ENCODE results near the gene TRNT1. TPM values are rescaled to one million over a fixed set of nuclear protein-coding genes. Genes with fewer than 3 reads are reported as not detected.

The TRNT1 gene
- total and polyA plus RNA-seq, 2 experiments from 2014 or later = 33.9 to 36.4 TPM

DNA sequence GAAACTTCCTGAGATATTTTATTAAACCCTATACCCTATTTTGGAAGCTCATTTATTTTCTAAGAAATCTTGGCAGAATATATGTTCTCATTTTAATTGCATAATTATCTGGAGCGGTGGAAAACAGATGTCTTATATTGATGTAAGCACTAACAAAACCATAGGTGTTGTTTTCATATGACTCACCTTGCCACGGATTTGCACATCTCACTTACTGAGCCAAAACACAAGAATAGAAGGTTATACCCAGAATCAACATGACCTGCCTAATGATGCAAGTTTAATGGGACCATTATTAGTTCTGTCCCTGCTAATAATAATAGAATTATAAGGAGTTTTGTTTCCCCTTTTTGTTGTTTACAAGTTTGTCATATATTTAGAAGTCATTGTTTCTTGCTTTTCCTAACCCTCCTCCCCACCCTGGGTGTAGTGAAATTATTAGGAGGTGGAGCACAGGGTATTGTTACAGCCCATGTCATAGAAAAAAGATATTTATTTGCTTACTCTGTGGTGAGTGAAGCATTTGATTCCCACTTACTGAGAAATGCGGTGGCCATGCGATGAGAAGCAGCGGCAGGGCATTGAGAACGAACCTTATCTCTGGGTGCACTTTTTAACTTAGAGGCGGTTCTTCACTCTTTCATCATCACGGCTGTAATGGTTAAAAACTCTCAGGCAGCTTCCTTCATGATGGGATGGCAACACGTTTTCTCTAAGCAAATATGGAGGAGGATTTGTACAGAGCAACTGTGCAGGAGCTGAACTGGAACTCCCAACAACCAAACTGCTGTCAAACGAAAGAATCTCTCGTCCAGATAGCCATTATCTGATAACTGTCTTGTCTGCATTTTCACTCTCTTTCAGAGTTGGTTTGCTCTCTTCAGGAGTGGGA, 17.1 kb upstream of the TRNT1 start:
- H3K36me3 ChIP-seq (ENCODE audit: insufficient read depth) = no peaks in the 10 kb centered on the region
- H3K36me3 Mint-ChIP-seq (ENCODE audit: low read depth) = peaks cover 26% of the 10 kb centered on the region
- H3K9me3 Mint-ChIP-seq = peaks cover 90% of the 10 kb centered on the region
- peak overlapping the region; percentile 65 for H3K27ac ChIP-seq (ENCODE audit: low read depth)
- no peaks in the 10 kb centered on the region for H3K79me2 ChIP-seq (replicated peaks; ENCODE audit: insufficient read depth)
- no peaks in the 10 kb centered on the region for H4K20me1 ChIP-seq (replicated peaks; ENCODE audit: insufficient read depth)
- ATAC-seq = no peak
- H3K4me3 Mint-ChIP-seq = no peak overlapping the region
- H3K27ac Mint-ChIP-seq = no peak overlapping the region
- H3K27me3 ChIP-seq (ENCODE audit: insufficient read depth) = no peaks in the 10 kb centered on the region
- TF ChIP-seq EZH2 (IDR thresholded peaks at IDR 0.05; ENCODE audit: low read depth, unreplicated experiment) (no peak), JUNB (IDR thresholded peaks at IDR 0.05; ENCODE audit: unreplicated experiment) (no peak), CREB1 (CRISPR knock-in tag; IDR thresholded peaks at IDR 0.05; ENCODE audit: low read depth) (no peak)
- TF ChIP-seq, protein P1, sequence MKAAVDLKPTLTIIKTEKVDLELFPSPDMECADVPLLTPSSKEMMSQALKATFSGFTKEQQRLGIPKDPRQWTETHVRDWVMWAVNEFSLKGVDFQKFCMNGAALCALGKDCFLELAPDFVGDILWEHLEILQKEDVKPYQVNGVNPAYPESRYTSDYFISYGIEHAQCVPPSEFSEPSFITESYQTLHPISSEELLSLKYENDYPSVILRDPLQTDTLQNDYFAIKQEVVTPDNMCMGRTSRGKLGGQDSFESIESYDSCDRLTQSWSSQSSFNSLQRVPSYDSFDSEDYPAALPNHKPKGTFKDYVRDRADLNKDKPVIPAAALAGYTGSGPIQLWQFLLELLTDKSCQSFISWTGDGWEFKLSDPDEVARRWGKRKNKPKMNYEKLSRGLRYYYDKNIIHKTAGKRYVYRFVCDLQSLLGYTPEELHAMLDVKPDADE (IDR thresholded peaks at IDR 0.05) = no peak
- TF ChIP-seq, protein P2, sequence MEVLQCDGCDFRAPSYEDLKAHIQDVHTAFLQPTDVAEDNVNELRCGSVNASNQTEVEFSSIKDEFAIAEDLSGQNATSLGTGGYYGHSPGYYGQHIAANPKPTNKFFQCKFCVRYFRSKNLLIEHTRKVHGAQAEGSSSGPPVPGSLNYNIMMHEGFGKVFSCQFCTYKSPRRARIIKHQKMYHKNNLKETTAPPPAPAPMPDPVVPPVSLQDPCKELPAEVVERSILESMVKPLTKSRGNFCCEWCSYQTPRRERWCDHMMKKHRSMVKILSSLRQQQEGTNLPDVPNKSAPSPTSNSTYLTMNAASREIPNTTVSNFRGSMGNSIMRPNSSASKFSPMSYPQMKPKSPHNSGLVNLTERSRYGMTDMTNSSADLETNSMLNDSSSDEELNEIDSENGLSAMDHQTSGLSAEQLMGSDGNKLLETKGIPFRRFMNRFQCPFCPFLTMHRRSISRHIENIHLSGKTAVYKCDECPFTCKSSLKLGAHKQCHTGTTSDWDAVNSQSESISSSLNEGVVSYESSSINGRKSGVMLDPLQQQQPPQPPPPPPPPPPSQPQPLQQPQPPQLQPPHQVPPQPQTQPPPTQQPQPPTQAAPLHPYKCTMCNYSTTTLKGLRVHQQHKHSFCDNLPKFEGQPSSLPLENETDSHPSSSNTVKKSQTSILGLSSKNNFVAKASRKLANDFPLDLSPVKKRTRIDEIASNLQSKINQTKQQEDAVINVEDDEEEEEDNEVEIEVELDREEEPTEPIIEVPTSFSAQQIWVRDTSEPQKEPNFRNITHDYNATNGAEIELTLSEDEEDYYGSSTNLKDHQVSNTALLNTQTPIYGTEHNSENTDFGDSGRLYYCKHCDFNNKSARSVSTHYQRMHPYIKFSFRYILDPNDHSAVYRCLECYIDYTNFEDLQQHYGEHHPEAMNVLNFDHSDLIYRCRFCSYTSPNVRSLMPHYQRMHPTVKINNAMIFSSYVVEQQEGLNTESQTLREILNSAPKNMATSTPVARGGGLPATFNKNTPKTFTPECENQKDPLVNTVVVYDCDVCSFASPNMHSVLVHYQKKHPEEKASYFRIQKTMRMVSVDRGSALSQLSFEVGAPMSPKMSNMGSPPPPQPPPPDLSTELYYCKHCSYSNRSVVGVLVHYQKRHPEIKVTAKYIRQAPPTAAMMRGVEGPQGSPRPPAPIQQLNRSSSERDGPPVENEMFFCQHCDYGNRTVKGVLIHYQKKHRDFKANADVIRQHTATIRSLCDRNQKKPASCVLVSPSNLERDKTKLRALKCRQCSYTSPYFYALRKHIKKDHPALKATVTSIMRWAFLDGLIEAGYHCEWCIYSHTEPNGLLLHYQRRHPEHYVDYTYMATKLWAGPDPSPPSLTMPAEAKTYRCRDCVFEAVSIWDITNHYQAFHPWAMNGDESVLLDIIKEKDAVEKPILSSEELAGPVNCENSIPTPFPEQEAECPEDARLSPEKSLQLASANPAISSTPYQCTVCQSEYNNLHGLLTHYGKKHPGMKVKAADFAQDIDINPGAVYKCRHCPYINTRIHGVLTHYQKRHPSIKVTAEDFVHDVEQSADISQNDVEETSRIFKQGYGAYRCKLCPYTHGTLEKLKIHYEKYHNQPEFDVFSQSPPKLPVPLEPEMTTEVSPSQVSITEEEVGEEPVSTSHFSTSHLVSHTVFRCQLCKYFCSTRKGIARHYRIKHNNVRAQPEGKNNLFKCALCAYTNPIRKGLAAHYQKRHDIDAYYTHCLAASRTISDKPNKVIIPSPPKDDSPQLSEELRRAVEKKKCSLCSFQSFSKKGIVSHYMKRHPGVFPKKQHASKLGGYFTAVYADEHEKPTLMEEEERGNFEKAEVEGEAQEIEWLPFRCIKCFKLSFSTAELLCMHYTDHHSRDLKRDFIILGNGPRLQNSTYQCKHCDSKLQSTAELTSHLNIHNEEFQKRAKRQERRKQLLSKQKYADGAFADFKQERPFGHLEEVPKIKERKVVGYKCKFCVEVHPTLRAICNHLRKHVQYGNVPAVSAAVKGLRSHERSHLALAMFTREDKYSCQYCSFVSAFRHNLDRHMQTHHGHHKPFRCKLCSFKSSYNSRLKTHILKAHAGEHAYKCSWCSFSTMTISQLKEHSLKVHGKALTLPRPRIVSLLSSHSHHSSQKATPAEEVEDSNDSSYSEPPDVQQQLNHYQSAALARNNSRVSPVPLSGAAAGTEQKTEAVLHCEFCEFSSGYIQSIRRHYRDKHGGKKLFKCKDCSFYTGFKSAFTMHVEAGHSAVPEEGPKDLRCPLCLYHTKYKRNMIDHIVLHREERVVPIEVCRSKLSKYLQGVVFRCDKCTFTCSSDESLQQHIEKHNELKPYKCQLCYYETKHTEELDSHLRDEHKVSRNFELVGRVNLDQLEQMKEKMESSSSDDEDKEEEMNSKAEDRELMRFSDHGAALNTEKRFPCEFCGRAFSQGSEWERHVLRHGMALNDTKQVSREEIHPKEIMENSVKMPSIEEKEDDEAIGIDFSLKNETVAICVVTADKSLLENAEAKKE (CRISPR knock-in tag; IDR thresholded peaks at IDR 0.05) = no peak
- TF ChIP-seq, protein P3, sequence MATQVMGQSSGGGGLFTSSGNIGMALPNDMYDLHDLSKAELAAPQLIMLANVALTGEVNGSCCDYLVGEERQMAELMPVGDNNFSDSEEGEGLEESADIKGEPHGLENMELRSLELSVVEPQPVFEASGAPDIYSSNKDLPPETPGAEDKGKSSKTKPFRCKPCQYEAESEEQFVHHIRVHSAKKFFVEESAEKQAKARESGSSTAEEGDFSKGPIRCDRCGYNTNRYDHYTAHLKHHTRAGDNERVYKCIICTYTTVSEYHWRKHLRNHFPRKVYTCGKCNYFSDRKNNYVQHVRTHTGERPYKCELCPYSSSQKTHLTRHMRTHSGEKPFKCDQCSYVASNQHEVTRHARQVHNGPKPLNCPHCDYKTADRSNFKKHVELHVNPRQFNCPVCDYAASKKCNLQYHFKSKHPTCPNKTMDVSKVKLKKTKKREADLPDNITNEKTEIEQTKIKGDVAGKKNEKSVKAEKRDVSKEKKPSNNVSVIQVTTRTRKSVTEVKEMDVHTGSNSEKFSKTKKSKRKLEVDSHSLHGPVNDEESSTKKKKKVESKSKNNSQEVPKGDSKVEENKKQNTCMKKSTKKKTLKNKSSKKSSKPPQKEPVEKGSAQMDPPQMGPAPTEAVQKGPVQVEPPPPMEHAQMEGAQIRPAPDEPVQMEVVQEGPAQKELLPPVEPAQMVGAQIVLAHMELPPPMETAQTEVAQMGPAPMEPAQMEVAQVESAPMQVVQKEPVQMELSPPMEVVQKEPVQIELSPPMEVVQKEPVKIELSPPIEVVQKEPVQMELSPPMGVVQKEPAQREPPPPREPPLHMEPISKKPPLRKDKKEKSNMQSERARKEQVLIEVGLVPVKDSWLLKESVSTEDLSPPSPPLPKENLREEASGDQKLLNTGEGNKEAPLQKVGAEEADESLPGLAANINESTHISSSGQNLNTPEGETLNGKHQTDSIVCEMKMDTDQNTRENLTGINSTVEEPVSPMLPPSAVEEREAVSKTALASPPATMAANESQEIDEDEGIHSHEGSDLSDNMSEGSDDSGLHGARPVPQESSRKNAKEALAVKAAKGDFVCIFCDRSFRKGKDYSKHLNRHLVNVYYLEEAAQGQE (IDR thresholded peaks at IDR 0.05; ENCODE audit: unreplicated experiment) = no peak
- DNase-seq (ENCODE audit: low spot score) = no peak
- no peak overlapping the region for H3K4me3 ChIP-seq
- H2AFZ ChIP-seq = peak overlapping the region; percentile 72; the same call in 1 of the 2 replicates
- H3K4me2 ChIP-seq = peak overlapping the region; percentile 7; the same call in 1 of the 2 replicates
- peaks cover 16% of the 10 kb centered on the region for H3K4me1 ChIP-seq (ENCODE audit: insufficient read depth)
- peaks cover 4% of the 10 kb centered on the region for H3K27me3 Mint-ChIP-seq (ENCODE audit: insufficient read depth, low read depth, poor library complexity)
- H3K4me1 Mint-ChIP-seq = no peaks in the 10 kb centered on the region
- no peaks in the 10 kb centered on the region for H3F3A ChIP-seq (replicated peaks; ENCODE audit: low read depth)
- no peaks in the 10 kb centered on the region for H3K9me2 ChIP-seq (ENCODE audit: insufficient read depth)
